ENCODE measurements around the gene SLC38A5.
"Not testable (repeated sequence)": the region's sequence is repeated elsewhere in the genome, so short reads cannot be mapped to it uniquely, and the experiment has no call there.

SLC38A5 gene

DNA sequence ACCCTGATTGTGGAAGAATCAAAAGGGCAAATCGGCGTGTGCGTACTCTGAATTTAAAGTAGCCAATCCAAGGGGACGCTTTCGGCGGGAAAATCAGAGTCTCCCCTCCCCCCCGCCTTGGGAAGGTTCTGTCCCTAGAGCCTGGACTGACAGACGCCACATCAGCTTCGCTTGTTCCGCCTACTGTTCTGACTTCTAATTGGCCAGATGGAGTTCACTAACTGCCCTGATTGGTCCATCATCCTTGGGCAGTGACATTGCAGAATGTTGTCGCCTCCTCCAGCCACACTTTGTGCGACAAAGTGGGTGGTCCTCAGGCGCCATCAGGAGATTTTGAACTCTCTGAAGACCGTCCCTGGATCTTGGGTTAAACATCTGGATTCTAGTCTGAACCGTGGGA, 58.2 kb downstream of the SLC38A5 start, which contains the start of gene SSX4B:
Gene SSX4B, minus strand, starts transcription at position 101 of the 400 bp plus-strand sequence. CDS start 588 bp downstream, outside the sequence.
- not testable (repeated sequence) for DNase-seq (ENCODE audit: insufficient read length, low spot score); FAIRE-seq
